Measurements from ENCODE around the gene HTT-AS. TPM values are rescaled to one million over a fixed set of nuclear protein-coding genes. Genes with fewer than 3 reads are reported as not detected.

The HTT-AS gene
- total RNA-seq, 6 donors from 2014 or later, result not detected

- ATAC-seq (ENCODE audit: low FRiP score in 2 of 2) (no peak), DNase-seq (no peak)
- Histone ChIP-seq H3K9me3 (no peaks in the 10 kb centered on the region), H3K27ac (no peak overlapping the region), H3K4me1 (peaks cover 10 to 34% (median 16%) of the 10 kb centered on the region in 4 donors), H3K36me3 (no peaks in the 10 kb centered on the region), H3K4me3 (no peak overlapping the region), H3K27me3 (no peaks in the 10 kb centered on the region)
- no peak for TF ChIP-seq POLR2A (IDR thresholded peaks at IDR 0.05)
- TF ChIP-seq CTCF (IDR thresholded peaks at IDR 0.05), result no peak
- no peak for TF ChIP-seq EP300 (IDR thresholded peaks at IDR 0.05)
- TF ChIP-seq POLR2AphosphoS5 (IDR thresholded peaks at IDR 0.05), result no peak
- 86 to 92% methylated on average over 4 of the region's 4 CpGs for WGBS, 2 donors
Measured at GRCh38 chr4:3046623-3047022, 27.7 kb downstream of the HTT-AS start.

- WGBS, 2 donors, result 70 to 80% methylated on average over 7 of the region's 7 CpGs
- H3K36me3 ChIP-seq, result no peaks in the 10 kb centered on the region
- no peaks in the 10 kb centered on the region for H3K9me3 ChIP-seq
- peak overlapping the region in 1 of 4 donors; percentile 3 for H3K27ac ChIP-seq
- no peaks in the 10 kb centered on the region for H3K27me3 ChIP-seq
- peaks cover 11 to 38% (median 20%) of the 10 kb centered on the region in 4 donors for H3K4me1 ChIP-seq
- TF ChIP-seq EP300 (IDR thresholded peaks at IDR 0.05) (no peak), CTCF (IDR thresholded peaks at IDR 0.05) (no peak), POLR2A (IDR thresholded peaks at IDR 0.05) (no peak), POLR2AphosphoS5 (IDR thresholded peaks at IDR 0.05) (no peak)
- ATAC-seq (ENCODE audit: low FRiP score in 2 of 2), result no peak
- no peak overlapping the region for H3K4me3 ChIP-seq
- DNase-seq, result no peak
Measured at GRCh38 chr4:3046162-3046561, 28.2 kb downstream of the HTT-AS start.

- WGBS, 2 donors, result 76% methylated on average over 22 of the region's 22 CpGs
- TF ChIP-seq EP300 (IDR thresholded peaks at IDR 0.05) (peak in 1 of 4 donors; percentile 51), CTCF (IDR thresholded peaks at IDR 0.05) (peak in 1 of 6 experiments; percentile 17), POLR2A (IDR thresholded peaks at IDR 0.05) (no peak), POLR2AphosphoS5 (IDR thresholded peaks at IDR 0.05) (peak; percentile 55 to 73)
- no peak overlapping the region for H3K4me3 ChIP-seq
- H3K27ac ChIP-seq, result peak overlapping the region in 1 of 4 donors; percentile 3
- peaks cover 17 to 45% (median 27%) of the 10 kb centered on the region in 4 donors for H3K4me1 ChIP-seq
- H3K36me3 ChIP-seq, result no peaks in the 10 kb centered on the region
- no peaks in the 10 kb centered on the region for H3K27me3 ChIP-seq
- H3K9me3 ChIP-seq, result no peaks in the 10 kb centered on the region
- ATAC-seq (ENCODE audit: low FRiP score in 2 of 2), result peak; percentile 21 to 64
- DNase-seq, result peak in 1 of 2 donors; percentile 81
Measured at GRCh38 chr4:3044870-3045819, 29.2 kb downstream of the HTT-AS start.

- 92% methylated on average over 11 of the region's 11 CpGs for WGBS, 2 donors
- TF ChIP-seq CTCF (IDR thresholded peaks at IDR 0.05) (no peak), EP300 (IDR thresholded peaks at IDR 0.05) (no peak), POLR2AphosphoS5 (IDR thresholded peaks at IDR 0.05) (no peak), POLR2A (IDR thresholded peaks at IDR 0.05) (no peak)
- H3K27me3 ChIP-seq, result no peaks in the 10 kb centered on the region
- no peak overlapping the region for H3K27ac ChIP-seq
- no peaks in the 10 kb centered on the region for H3K36me3 ChIP-seq
- DNase-seq, result no peak
- no peak for ATAC-seq (ENCODE audit: low FRiP score in 2 of 2)
- peaks cover 17 to 48% (median 28%) of the 10 kb centered on the region in 4 donors for H3K4me1 ChIP-seq
- H3K4me3 ChIP-seq, result no peak overlapping the region
- H3K9me3 ChIP-seq, result no peaks in the 10 kb centered on the region
Measured at GRCh38 chr4:3043282-3044020, 30.9 kb downstream of the HTT-AS start.
